ENCODE data around the gene CLCA1. TPM values are rescaled to one million over a fixed set of nuclear protein-coding genes. Genes with fewer than 3 reads are reported as not detected.

Gene CLCA1
- total RNA-seq, 1 experiment from 2014 or later = not detected

- no peak for ATAC-seq
- Histone ChIP-seq H3K36me3 (ENCODE audit: low read depth, low read length) (no peaks in the 10 kb centered on the region), H3F3A (ENCODE audit: low read length, unreplicated experiment) (no peaks in the 10 kb centered on the region), H3K4me1 (ENCODE audit: insufficient read depth, low read length) (peaks cover 10% of the 10 kb centered on the region; the same call in 1 of the 2 replicates), H4K20me1 (ENCODE audit: low read length) (no peaks in the 10 kb centered on the region), H3K27ac (ENCODE audit: low read length) (no peak overlapping the region), H3K4me3 (ENCODE audit: low read length) (no peak overlapping the region), H3K79me2 (ENCODE audit: low read length) (no peaks in the 10 kb centered on the region), H3K9me3 (ENCODE audit: low read length) (no peaks in the 10 kb centered on the region), H3K9ac (ENCODE audit: low read length) (no peak overlapping the region), H3K27me3 (ENCODE audit: low read length) (0 out of 2 replicates have a peak, but pooled peaks cover 3% of the 10 kb centered on the region), H3K4me2 (ENCODE audit: low read length) (no peak overlapping the region), H3K9me2 (replicated peaks; ENCODE audit: low read length) (no peaks in the 10 kb centered on the region), H2AFZ (ENCODE audit: low read length) (no peak overlapping the region)
- ChIA-PET POLR2A (ENCODE audit: unreplicated experiment) (no interaction called here), CTCF (no interaction called here)
- intact Hi-C loops (cut with micrococcal nuclease) = no loop called here
- no peak for DNase-seq
- TF ChIP-seq EZH2 (IDR thresholded peaks at IDR 0.05; ENCODE audit: low read length, unreplicated experiment) = no peak
- BruUV-seq (replicated peaks) = no TSS peak
Measured at GRCh38 chr1:86538775-86539174, 70.0 kb downstream of the CLCA1 start.

DNA sequence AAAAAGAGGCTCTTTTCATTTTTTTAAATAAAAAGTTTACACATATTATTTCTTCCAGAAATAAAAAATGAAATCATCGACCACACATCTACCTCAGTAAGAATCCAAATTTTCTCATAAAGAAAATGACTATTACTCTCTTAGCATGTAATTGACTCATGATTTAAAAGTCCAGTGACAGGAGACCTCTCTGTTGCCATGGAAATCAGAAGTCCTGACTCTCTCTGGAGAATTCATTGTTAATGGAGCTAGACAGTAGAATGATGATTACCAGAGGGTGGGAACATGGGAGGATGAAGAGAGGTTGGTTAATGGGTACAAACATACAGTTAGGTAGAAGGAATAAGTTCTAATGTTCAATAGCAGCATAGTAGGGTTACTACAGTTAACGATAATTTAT lies 73.1 kb downstream of the CLCA1 start:
- Histone ChIP-seq H3K27ac (ENCODE audit: low read length) (no peak overlapping the region), H3K9me2 (replicated peaks; ENCODE audit: low read length) (no peaks in the 10 kb centered on the region), H3K4me2 (ENCODE audit: low read length) (no peak overlapping the region), H3K79me2 (ENCODE audit: low read length) (no peaks in the 10 kb centered on the region), H3K4me3 (ENCODE audit: low read length) (no peak overlapping the region), H3K27me3 (ENCODE audit: low read length) (no peaks in the 10 kb centered on the region), H3F3A (ENCODE audit: low read length, unreplicated experiment) (no peaks in the 10 kb centered on the region), H2AFZ (ENCODE audit: low read length) (no peak overlapping the region), H3K4me1 (ENCODE audit: insufficient read depth, low read length) (peaks cover 10% of the 10 kb centered on the region; the same call in 1 of the 2 replicates), H4K20me1 (ENCODE audit: low read length) (no peaks in the 10 kb centered on the region), H3K9me3 (ENCODE audit: low read length) (no peaks in the 10 kb centered on the region), H3K36me3 (ENCODE audit: low read depth, low read length) (no peaks in the 10 kb centered on the region), H3K9ac (ENCODE audit: low read length) (no peak overlapping the region)
- DNase-seq (no peak), ATAC-seq (no peak)
- intact Hi-C loops (cut with micrococcal nuclease) = no loop called here
- no peak for TF ChIP-seq CTCF (conservative IDR thresholded peaks at IDR 0.05; ENCODE audit: low read depth, low read length)
- no peak for TF ChIP-seq EZH2phosphoT487 (IDR thresholded peaks at IDR 0.05; ENCODE audit: borderline replicate concordance, low read length)
- no peak for TF ChIP-seq EZH2 (IDR thresholded peaks at IDR 0.05; ENCODE audit: low read length, unreplicated experiment)
- BruUV-seq (replicated peaks) = no TSS peak
- POLR2A ChIA-PET (ENCODE audit: unreplicated experiment) = no interaction called here
- CTCF ChIA-PET = no interaction called here

DNA sequence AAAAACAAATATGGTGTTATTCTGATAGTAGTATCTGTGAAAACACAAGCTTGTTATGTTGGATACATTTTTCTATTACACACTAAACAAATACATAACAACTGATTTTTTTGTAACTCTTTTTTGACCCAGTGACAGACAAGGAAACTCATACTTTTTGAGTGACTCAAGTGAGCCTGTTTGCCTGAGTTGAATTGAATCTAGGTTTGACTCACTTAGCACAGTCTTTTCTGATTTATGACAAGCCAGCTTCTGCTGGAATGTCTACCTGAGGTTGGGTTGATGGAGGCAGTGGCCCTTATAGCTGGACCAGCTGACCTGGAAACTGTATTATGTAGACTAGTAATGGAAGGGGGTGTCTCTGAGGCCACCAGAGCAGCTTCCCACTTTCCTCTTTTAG lies 73.9 kb downstream of the CLCA1 start:
- no TSS peak for BruUV-seq (replicated peaks)
- Histone ChIP-seq H3F3A (ENCODE audit: low read length, unreplicated experiment) (no peaks in the 10 kb centered on the region), H3K79me2 (ENCODE audit: low read length) (no peaks in the 10 kb centered on the region), H3K27me3 (ENCODE audit: low read length) (no peaks in the 10 kb centered on the region), H3K27ac (ENCODE audit: low read length) (no peak overlapping the region), H3K9ac (ENCODE audit: low read length) (no peak overlapping the region), H3K4me1 (ENCODE audit: insufficient read depth, low read length) (peaks cover 10% of the 10 kb centered on the region; the same call in 1 of the 2 replicates), H3K4me2 (ENCODE audit: low read length) (no peak overlapping the region), H3K36me3 (ENCODE audit: low read depth, low read length) (no peaks in the 10 kb centered on the region), H3K9me2 (replicated peaks; ENCODE audit: low read length) (no peaks in the 10 kb centered on the region), H3K4me3 (ENCODE audit: low read length) (no peak overlapping the region), H3K9me3 (ENCODE audit: low read length) (no peaks in the 10 kb centered on the region), H2AFZ (ENCODE audit: low read length) (no peak overlapping the region), H4K20me1 (ENCODE audit: low read length) (no peaks in the 10 kb centered on the region)
- TF ChIP-seq EZH2 (IDR thresholded peaks at IDR 0.05; ENCODE audit: low read length, unreplicated experiment) (no peak), EZH2phosphoT487 (IDR thresholded peaks at IDR 0.05; ENCODE audit: borderline replicate concordance, low read length) (no peak), CTCF (conservative IDR thresholded peaks at IDR 0.05; ENCODE audit: low read depth, low read length) (no peak)
- POLR2A ChIA-PET (ENCODE audit: unreplicated experiment) = no interaction called here
- intact Hi-C loops (cut with micrococcal nuclease) = no loop called here
- peak; percentile 78 for DNase-seq
- peak; percentile 71 for ATAC-seq
- CTCF ChIA-PET = interaction anchor here (0.7 kb wide), 1 partner anchor 153 kb away, joined by 4 read pairs; no protein-coding TSS in a partner anchor
